GM12865 (cell line): ENCODE measurements around the gene DLK2.

ENCODE experiments used
- DNase-seq: peaks from one replicate; pipeline ENCODE4 v3.0.0; 2010; ENCODE audit warnings: low read depth
- H3K4me3 ChIP-seq: 2 replicates; pipeline ENCODE4 v1.5.1; 2011; ENCODE audit warnings: mild to moderate bottlenecking, low read depth, low read length, control low read depth
- CTCF ChIP-seq: IDR thresholded peaks from 2 replicates; pipeline ENCODE4 v1.5.1; 2011; ENCODE audit warnings: low read length, control low read depth, low read depth, inconsistent platforms; ENCODE audit not compliant: insufficient read depth; ENCODE audit errors: missing control alignments

The DLK2 gene

DNA sequence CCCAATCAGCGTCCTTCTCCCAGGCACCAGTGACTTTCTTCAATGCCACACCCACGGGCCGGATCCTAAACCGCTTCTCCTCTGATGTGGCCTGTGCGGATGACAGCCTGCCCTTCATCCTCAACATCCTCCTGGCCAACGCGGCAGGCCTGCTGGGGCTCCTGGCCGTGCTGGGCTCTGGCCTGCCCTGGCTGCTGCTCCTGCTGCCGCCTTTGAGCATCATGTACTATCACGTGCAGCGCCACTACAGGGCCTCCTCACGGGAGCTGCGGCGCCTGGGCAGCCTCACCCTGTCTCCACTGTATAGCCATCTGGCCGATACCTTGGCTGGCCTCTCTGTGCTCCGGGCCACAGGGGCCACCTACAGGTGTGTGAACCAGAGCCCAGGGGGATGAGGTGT is 9.8 kb downstream of the DLK2 start:
- no peak for TF ChIP-seq CTCF
- DNase-seq, result no peak
- no peak overlapping the region for H3K4me3 ChIP-seq

- DNase-seq, result no peak
- H3K4me3 ChIP-seq, result no peak overlapping the region
- TF ChIP-seq CTCF, result no peak
Observed at GRCh38 chr6:43444582-43444981, 10.8 kb downstream of the DLK2 start.

DNA sequence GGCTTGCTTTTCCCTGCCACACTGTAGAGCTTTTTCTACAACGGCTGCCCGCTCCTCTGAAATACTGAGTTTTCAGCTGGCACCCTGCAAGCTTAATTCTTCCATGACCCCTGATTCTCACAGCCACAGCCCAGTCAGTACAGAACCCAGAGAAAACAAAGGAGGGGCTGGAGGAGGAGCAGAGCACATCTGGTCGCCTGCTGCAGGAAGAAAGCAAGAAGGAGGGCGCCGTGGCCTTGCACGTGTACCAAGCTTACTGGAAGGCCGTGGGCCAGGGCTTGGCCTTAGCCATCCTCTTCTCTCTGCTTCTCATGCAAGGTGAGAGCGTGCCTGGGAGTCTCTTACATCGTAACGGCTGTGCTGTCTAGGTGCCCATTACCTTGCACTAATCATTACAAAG is 11.3 kb downstream of the DLK2 start:
- DNase-seq, result no peak
- H3K4me3 ChIP-seq, result no peak overlapping the region
- TF ChIP-seq CTCF, result no peak

DNA sequence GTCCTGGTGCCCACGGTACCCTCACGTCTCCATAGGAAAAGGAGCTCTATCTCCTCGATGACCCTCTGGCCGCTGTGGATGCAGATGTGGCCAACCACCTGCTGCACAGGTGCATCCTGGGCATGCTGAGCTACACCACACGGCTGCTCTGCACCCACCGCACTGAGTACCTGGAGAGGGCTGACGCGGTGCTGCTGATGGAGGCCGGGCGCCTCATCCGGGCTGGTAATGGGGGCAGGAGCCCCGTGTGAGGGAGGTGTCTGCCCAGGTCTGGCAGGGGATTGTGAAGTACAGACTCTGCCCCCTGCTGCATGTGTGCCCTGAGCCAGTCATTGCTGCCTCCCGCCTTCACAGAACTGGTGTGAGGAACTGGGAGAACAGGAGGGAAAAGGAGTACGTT is 12.4 kb downstream of the DLK2 start:
- no peak overlapping the region for H3K4me3 ChIP-seq
- no peak for TF ChIP-seq CTCF
- DNase-seq, result no peak

DNA sequence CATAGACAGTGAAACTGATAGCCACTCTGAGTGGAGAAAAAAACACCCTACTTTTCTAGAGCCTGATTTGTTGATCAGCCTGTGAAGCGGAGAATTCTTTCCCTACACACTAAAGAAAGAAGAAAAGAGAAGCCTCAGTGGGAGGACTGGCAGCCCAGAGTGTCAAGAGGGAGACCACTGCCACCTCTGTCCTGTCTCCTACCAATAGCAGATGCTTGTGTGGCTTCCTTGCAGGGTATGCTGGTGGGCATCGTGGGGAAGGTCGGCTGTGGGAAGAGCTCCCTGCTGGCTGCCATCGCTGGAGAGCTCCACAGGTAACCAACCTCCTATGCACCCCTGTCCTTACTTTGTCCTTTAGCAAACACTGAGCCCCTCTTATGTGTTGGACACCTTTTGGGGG is 17.6 kb downstream of the DLK2 start:
- no peak for TF ChIP-seq CTCF
- DNase-seq, result no peak
- no peak overlapping the region for H3K4me3 ChIP-seq

GRCh38 chr6:43436577-43437282 is 18.6 kb downstream of the DLK2 start:
- TF ChIP-seq CTCF, result no peak
- DNase-seq, result no peak
- H3K4me3 ChIP-seq, result no peak overlapping the region
